T-helper 1 cell treated with Interleukin-12 subunit alpha and Interleukin-12 subunit beta and Interleukin-4 antibody, amounts not matched to agents 30 ng/mL and 1 ng/mL, for 36 hours (primary cell): ENCODE results near the gene PRICKLE4. TPM values are rescaled to one million over a fixed set of nuclear protein-coding genes. Genes with fewer than 3 reads are reported as not detected.

Experiments used
- intact Hi-C: fragments of 100-400 bp; cut with micrococcal nuclease; formaldehyde crosslinking; loops from one replicate; pipeline ENCODE4 v1.15.1; 2024
- total RNA-seq: library from RNA; stranded (reverse); gene quantifications from 2 replicates; pipeline ENCODE4 v1.2.3, GENCODE V29; 2022

PRICKLE4 gene
- total RNA-seq, 1 donor from 2014 or later = 0.59 TPM

DNA sequence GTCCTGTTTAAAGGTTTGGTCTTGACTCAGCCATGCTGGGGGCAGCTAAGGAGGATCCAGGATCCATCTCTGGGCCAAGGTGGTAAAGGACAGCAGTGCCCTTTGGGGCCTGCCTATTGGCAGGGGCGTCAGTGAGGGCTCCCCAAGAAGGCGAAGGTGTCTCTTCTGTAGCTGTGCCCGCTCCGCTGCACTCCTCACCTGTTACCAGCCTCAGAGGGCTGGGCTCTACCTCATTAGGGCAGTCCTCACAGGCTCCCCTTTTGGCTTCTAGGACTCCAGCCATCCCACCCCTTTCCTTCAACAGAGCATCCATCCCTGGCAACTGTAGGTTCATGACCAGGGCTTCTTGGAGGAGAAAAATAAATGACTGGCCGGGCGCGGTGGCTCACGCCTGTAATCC, 11.2 kb upstream of the PRICKLE4 start:
- intact Hi-C loops = no loop called here

DNA sequence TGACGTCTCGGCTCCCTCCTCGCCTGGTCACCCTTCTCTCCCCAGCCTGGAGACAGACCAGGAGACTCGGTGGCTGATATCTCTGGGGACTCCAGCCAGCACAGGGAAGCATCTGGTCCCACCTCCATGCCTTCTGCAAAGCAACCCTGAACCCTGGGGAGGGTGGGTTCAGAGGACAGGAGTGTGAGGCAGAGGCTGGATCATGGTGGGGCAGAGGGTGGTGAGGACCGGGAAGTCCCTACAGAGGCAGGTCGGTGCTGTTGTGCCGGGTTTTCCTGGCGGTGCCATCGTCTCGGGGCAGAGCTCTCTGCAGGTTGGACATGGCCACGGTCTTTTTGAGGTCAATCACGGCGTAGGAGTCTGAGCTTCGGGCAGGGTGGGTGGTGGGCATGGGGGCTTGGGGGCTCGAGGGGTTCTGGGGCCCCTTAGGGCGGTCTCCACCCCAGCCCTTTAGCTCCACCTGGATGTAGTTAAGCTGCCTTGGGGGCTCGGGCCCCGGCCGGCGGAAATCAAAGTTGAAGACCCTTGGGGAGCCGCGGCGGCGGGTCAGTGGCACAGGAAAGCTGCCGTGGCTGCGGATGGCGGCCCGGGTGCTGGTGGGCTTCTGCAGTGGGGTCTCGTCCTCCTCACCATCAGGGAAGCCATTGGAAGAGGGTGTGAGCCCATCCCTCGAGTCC, 10.1 kb upstream of the PRICKLE4 start:
- intact Hi-C loops = no loop called here

DNA sequence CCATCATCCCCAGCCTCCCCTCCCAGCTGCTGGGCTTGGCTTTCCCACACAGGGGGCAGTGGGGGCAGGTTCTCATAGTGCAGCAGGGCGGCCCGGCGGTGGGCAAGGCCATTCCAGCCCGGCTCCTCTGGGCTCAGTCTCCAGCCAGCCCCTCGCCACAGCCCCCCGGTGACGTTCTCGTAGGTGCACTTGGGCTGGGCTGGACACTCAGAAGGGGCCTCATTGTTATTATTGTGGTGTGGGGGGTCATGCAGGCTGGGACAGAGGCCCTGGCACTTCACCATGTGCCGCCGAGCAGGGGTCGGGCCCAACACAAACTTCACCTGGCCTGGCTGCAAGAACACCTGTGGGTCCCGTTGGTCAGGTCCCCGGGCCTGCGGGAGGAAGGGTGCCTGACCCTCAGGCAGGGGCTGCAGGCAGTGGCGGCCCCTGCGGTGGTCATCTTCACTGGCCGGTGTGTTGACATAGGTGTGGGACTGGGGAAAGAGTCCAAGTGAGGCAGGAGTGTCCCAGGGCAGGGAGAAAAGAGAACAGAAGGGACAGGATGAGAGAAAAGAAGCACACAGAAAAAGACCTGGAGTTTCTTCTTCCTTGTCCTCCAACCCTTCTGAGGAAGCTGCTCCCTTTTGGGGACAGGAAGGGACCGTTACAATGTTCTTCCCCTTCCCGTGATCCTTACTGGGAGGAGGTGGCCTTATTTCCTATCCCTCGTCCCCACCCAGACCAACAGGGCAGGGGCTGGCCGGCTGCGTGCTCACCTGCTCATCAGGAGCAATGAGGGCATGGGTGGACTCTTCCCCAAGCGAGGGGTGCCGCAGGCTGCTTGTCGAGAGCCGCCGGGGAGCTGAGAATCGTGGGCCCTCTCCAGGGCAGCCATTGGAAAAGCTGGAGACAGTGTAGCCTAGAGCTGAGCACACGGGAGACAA, 9.3 kb upstream of the PRICKLE4 start:
- intact Hi-C loops = no loop called here

DNA sequence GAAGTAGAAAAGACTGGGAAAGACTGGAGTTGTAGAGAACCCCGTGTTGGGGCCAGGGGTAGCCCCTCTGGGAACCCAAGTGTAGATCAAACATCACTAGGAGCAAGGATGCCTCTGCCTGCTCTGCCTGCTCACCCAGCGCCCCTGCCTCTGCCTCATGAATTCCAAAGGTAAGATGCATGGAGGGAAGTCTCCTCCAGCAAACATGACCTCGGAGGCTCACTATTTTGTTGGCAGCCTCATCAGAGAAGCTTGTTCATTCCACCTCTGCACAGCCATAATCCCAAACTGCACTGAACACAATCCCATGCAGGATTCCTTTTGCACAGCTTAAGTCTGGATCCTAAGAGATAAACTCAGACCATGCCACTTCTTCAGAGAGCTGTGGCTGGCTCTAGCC, 5.7 kb upstream of the PRICKLE4 start:
- intact Hi-C loops = no loop called here

DNA sequence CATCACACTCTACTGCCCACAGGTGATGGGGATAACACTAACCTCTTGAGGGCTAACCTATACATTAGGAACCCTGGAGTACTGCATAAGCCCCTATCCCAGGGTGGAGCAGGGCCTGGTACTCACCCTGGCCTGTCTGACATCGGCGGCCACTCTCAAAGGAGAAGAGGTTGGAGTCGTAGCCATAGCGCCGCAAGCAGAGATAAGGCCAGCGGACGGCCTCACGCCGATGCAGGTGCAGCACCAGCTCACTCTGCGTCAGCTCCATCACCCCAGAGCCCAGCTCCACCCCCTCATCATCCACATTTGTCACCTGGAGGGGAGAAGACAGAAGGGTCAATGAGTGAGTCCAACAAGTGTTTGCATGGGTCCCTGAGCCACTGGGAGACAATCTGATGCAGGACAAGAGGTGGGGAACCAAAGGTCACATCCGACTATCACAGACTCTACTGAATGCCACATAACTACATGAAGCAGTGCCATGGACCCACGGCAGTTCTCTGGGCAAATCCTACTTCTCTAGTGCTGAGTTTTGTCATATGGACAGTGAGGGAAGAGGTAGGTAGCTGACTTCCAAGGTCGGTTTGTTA, 5.2 kb upstream of the PRICKLE4 start:
- intact Hi-C loops = no loop called here

DNA sequence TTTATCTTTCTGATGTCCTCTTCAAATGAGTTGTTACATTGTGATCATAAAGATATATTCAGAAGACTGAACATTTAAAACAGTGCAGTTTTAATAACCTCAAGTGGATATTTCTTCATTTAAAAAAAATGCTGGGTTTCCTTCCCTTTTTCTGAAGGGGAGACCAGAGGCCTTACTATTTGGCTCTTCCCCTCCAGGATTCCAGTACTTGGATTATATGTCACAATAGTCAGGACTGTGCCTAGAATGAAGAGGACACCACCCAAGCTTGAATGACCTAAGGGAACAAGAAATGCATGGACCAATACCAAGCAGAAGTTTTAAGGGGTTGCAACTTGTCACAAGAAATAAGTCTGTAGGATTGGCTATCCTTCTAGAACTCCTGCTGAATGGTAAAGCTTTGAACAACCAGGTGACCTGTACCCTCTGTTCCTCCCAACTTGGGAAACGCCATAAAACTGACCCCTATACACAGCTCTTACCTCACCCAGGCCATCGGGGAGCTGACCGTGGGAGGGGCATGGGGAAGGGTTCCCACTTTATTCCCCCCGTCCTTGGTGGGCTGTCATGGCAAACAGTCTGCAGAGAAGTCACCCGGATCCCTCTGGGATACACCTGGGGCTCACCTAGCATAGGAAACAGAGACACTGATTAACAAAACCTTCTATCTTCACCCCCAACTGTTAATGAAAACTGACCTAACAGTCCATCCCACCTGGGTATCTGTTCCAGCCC, 2.9 kb upstream of the PRICKLE4 start:
- intact Hi-C loops = no loop called here

DNA sequence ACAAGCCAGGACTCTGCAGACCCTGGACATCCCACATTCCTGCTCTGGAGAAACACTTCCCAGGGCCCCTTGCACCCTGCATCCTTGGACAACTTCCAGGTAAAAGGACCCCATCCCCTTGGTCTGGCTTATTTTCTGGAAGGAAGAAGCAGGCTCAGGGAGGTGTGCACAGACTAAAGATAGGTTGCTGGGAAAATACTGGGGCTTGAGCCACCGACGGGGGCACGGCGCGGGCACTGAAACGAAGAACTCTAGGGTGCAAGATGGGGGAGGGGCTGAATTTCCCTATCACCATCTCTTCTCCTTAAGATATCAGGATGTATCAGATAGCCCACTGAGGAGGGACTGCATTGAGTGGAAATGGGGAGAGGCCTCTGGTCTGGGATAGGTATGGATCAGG, 1.7 kb upstream of the PRICKLE4 start:
- intact Hi-C loops = loop anchor here (1.0 kb wide), 1 partner anchor 8 kb away; the partner anchor contains the start of gene TOMM6

DNA sequence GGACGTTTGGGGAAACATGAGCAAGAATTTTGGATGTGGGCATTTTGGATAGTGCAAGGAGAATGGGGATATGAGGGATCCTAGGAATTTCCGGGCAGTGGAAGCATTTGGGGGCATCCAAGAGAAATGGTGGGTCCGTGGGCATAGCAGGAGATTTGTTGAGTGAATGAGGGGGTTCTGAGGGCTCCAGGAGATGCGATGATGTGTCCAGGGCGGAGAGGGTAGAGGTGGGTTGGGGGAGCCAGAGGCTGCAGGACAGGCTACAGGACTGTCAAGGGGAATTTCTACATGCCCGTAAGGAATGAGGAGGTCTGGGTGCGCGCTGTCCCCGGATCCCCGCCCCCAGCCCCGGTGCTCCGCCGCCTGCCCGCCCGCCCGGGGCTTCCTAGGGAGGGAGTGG, 1.2 kb upstream of the PRICKLE4 start:
- intact Hi-C loops = loop anchor here (1.0 kb wide), 1 partner anchor 8 kb away; the partner anchor contains the start of gene TOMM6

DNA sequence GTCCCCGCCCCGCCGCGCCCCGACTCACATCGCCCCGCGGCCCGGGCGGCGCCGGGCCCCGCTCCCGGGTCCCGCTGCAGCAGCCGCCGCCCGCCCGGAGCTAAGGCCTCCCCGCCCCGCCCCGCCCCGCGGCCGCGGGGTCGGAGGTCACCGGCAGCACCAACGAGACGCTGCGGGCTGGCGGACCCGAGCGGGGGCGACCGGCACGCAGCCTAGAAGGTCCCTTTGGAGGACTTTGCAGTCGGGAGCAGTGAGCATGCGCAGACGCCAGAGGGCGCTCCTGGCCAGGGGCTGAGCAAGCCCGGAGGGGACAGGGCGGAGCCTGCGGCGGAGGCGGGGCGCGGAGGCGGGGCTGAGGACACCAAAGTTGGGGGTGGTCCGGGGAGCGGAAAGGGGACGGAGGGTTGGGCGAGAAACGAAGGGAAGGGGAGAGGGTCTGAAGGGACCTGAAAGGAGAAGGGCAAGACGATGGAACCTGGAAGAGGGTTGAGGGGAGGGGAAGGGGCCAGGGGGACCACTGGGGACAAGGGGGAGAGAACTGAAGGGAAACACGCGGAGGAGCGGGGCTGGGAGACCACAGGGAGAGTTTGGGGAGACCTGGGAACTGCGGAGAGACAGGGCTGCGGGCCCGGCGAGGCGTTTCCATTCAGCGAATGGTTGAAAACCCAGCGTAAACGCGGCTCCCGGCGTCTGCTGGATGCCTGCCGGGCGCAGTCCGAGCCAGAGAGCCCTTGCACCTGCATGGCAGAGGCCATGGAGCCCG, 613 bp upstream of the PRICKLE4 start, which contains the start of gene FRS3:
TSS of gene FRS3 (minus strand) at position 113 of the 763 bp plus-strand sequence. CDS start 2,913 bp downstream, outside the sequence.
- intact Hi-C loops = loop anchor here (1.0 to 10.0 kb wide), 12 partner anchors 7 to 1395 kb away; partner anchors contain the start of genes FOXP4, MRPS10, SRF and TAF8

DNA sequence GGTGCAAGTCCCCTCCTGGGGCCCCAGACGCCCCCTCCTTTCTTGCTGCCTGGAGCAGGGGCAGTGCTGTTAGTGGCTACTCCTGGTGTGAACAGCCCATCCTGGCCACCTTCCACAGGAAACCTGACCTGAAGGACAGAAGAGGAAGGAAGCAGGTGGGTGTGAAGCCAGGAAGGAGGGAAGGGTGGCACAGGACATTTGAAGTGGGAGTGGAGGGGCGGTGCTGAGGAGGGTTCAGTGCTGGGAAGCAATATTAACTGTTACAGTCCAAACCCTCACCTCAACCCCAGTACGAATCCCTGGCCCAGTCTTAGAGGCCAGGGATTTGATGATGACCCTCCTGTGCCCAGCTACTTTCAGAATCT, 766 bp downstream of the PRICKLE4 start:
- intact Hi-C loops = loop anchor here (2.0 to 10.0 kb wide), 2 partner anchors 75 to 1393 kb away; partner anchors contain the start of gene SRF

DNA sequence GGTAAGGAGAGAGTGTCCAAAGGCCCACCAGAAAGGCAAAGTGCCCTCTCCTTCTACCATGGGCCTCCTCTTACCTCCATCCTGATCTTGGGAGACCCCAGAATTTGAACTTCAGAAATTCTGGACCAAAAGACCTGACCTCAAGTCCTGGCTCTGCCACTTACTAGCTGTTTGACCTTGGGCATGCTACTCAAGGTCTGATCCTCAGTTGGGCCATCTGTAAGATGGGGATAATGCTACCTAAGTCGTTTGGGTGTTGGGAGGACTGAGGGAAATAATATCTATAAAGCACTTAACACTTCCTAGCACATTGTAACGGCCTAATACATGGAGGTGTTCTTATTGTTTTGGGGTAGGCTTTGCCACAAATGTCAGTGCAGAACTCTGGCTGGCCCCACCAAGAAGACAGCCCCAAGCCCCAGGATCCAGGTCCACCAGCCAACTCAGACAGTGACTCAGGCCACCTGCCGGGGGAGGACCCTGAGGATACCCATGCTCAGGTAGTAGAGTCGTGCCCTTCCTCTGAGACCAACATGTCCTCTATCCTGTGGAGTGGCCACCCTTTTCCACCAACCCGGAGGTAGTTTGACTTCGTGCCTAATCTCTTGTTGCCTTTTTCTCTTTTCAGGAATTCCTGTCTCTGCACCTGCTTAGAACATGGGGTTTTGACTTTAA, 2.7 kb downstream of the PRICKLE4 start:
- intact Hi-C loops = loop anchor here (10.0 kb wide), 1 partner anchor 1392 kb away; the partner anchor contains the start of gene SRF

DNA sequence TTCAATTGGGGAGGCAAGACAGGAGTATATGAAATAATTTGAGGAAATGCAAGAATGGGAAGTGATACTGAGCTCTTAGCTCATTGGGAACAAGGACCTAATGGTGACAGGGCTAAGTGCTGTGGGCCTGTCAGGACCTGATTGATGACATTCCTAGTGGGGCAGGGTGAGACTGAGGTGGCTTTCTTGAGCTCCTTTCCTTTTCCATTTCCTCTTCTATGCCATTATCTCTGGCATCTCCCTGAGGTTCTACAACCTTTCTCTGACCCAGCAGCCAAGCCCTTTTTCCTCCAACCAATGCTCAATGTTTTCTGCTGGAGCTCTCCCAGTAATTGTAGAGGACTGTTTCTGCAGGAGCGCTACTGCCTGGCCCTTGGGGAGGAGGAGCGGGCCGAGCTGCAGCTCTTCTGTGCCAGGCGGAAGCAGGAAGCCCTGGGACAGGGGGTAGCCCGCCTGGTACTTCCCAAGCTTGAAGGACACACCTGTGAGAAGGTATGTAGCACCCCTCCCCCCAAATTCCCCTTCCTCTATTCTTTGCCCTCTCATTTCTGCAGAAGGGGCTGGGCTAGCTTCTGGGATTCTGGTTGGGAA, 4.1 kb downstream of the PRICKLE4 start:
- intact Hi-C loops = loop anchor here (5.0 to 10.0 kb wide), 2 partner anchors 668 to 1390 kb away; partner anchors contain the start of genes SRF and TRERF1

DNA sequence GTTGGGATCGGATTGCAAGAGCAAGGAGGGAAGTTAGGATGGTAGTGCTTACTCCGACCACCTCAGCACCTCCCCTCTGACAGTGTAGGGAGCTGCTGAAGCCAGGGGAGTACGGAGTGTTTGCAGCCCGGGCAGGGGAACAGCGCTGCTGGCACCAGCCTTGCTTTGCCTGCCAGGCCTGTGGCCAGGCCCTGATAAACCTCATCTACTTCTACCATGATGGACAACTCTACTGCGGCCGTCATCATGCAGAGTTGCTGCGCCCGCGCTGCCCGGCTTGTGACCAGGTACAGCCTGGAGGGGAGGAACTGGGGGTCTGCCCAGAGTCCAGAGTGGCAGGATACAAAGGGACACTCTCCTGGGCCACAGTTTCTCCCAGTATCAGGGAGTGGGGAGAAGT, 4.7 kb downstream of the PRICKLE4 start:
- intact Hi-C loops = loop anchor here (5.0 to 10.0 kb wide), 2 partner anchors 667 to 1390 kb away; partner anchors contain the start of genes SRF and TRERF1

DNA sequence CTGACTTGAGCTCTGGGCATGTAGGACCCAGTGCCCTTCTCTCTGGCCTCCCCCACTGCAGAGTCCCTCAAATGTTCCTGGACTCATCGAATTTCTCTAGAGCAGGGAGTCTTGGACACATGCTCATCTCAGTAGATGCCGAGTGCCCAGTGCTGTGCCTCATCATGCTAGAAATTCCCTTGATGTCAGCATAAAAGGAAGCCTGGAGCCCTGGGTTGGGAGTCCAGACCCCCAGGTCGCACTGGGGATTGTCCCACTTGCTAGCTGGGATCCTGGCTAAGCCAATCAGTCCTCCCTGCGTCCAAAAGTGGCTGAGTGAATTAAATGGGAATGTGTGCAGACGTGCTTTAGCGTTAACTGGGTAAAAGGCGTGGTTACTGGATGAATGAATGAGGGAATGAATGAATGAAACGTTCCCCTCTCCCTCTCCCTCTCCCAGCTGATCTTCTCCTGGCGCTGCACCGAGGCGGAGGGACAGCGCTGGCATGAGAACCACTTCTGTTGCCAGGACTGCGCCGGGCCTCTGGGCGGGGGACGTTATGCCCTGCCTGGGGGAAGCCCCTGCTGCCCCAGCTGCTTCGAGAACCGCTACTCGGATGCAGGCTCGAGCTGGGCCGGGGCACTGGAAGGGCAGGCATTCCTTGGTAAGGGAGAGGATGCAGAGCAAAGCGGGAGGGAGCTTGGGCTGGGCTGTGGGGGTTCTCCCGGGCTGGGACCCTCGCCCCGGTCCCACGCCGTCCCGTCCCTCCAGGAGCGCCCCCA, 5.3 kb downstream of the PRICKLE4 start:
- intact Hi-C loops = loop anchor here (2.0 to 10.0 kb wide), 4 partner anchors 666 to 1389 kb away; partner anchors contain the start of genes KLC4, MRPL2, NFYA and OARD1

DNA sequence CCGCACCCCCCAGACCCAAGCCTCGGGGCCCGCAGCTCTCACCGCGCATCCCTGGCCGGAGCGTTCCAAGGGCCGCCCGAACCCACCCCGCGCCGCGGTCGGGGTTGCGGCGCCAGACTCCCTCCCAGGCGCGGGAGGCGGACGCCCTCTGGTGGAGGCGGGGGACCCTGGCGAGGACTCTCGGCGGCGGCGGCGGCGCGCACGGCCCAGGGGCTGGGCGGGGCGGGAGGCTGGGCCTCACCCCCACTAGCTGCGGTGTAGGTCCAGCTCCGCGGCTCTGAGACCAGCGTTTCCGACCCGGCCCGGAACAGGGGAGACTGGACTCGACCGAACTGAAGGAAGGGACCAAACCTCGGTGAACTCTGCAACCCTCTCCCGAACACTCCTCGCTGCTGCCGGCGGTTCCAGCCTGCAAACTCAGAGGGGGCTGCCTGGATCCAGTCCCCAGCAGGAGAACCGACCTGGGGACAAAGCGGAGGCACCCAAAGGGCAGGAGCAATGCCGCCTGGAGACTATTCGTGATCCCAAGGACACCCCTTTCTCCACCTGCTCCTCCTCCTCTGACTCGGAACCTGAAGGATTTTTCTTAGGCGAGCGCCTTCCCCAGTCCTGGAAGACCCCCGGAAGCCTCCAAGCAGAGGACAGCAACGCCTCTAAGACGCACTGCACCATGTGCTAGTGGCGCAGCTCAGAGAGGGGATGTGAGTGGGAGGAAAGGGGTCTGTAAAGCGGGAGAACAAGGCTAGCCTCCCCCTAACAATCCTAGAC, 6.1 kb downstream of the PRICKLE4 start:
- intact Hi-C loops = loop anchor here (1.0 to 10.0 kb wide), 17 partner anchors 7 to 1388 kb away; partner anchors contain the start of genes BYSL, CNPY3, FRS3 and KLC4

DNA sequence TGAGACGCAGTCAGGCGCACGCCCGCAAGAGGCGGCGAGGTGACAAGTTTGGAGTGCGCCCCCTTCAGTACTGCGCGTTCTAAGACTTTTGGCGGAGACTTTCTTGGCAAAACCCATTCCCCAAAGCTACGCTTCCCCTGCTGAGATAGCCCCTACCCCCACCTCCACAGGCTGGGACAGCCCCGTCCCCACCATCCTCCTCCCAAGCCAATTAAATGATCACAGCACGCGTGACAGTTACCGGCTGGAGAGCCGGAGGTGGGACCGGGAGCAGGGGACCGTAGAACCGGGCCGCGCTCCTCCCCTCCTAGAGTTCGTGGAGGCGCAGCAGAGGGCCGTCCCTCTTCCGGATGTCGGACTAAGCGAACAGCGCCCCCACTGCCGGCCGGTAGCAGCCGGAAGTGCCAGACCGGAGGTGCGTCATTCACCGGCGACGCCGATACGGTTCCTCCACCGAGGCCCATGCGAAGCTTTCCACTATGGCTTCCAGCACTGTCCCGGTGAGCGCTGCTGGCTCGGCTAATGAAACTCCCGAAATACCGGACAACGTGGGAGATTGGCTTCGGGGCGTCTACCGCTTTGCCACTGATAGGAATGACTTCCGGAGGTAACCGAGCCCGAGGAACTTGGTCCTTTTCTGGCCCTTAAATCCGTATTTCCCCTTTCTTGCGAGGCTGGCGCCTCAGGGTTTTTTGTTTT, 6.8 kb downstream of the PRICKLE4 start, which contains the start of gene TOMM6:
TSS of gene TOMM6 (plus strand) at position 476 of the 699 bp plus-strand sequence. CDS start at position 480, 4 bp downstream.
- intact Hi-C loops = loop anchor here (1.0 to 10.0 kb wide), 17 partner anchors 8 to 1387 kb away; partner anchors contain the start of genes BYSL, CNPY3, FRS3 and KLC4
